Ammon's horn (tissue), 1 donor: ENCODE data around the gene ENGASE.

Experiments
- DNase-seq: peaks from one replicate; pipeline ENCODE4 v3.0.0-alpha.2; 2016; ENCODE audit warnings: low spot score

ENGASE gene

GRCh38 chr17:79114458-79115301 lies 40.1 kb downstream of the ENGASE start:
- DNase-seq = no peak

- DNase-seq = no peak
Observed at GRCh38 chr17:79115487-79115886, 40.9 kb downstream of the ENGASE start.

- no peak for DNase-seq
Observed at GRCh38 chr17:79116575-79117368, 42.1 kb downstream of the ENGASE start.

GRCh38 chr17:79117905-79118487 lies 43.4 kb downstream of the ENGASE start:
- peak; percentile 25 for DNase-seq

GRCh38 chr17:79118924-79119323 lies 44.3 kb downstream of the ENGASE start:
- no peak for DNase-seq

- no peak for DNase-seq
Observed at GRCh38 chr17:79120259-79120658, 45.6 kb downstream of the ENGASE start.

GRCh38 chr17:79123988-79124387 lies 49.4 kb downstream of the ENGASE start:
- DNase-seq = no peak

GRCh38 chr17:79124513-79125209 lies 50.0 kb downstream of the ENGASE start:
- DNase-seq = no peak

- DNase-seq = peak; percentile 48
Observed at GRCh38 chr17:79125503-79125902, 50.9 kb downstream of the ENGASE start.

- DNase-seq = no peak
Observed at GRCh38 chr17:79126139-79126538, 51.5 kb downstream of the ENGASE start.

GRCh38 chr17:79127534-79128135 lies 53.0 kb downstream of the ENGASE start:
- DNase-seq = no peak

- DNase-seq = no peak
Observed at GRCh38 chr17:79129523-79129922, 54.9 kb downstream of the ENGASE start.

- DNase-seq = no peak
Observed at GRCh38 chr17:79130536-79131273, 56.1 kb downstream of the ENGASE start.

- DNase-seq = no peak
Observed at GRCh38 chr17:79131274-79131635, 56.6 kb downstream of the ENGASE start.

GRCh38 chr17:79131701-79132100 lies 57.1 kb downstream of the ENGASE start:
- DNase-seq = no peak

- DNase-seq = no peak
Observed at GRCh38 chr17:79132271-79133064, 57.8 kb downstream of the ENGASE start.

- DNase-seq = no peak
Observed at GRCh38 chr17:79133214-79133613, 58.6 kb downstream of the ENGASE start.

GRCh38 chr17:79133985-79134384 lies 59.4 kb downstream of the ENGASE start:
- DNase-seq = no peak

- no peak for DNase-seq
Observed at GRCh38 chr17:79135011-79135410, 60.4 kb downstream of the ENGASE start.
